ENCODE data around the gene GPR55.

Gene GPR55

DNA sequence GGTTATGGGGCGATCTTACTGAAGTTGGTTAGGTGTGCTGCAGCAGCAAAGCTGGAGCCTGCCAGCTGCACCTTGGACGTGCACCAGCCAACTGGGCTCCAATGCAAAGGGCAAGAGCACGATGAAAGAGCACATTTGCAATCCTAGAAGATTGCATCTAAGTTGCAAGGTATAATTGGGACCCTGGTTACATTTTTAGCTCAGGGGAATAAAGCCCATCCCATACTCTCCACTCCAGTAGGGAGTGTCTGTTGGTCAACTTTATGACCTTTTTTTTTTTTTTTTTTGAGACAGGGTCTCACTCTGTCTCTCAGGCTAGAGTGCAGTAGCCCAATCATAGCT lies 22.2 kb upstream of the GPR55 start:
- no peaks in the 10 kb centered on the region for H3K9me3 ChIP-seq (ENCODE audit: control insufficient read depth, insufficient read depth, low read depth, low read length)
- CTCF ChIA-PET, result interaction anchor here (1.1 kb wide), 1 partner anchor 65 kb away, joined by 6 read pairs; no protein-coding TSS in a partner anchor
- H3K36me3 ChIP-seq (ENCODE audit: control insufficient read depth in 2 of 2, insufficient read depth in 1 of 2, low read length in 2 of 2), result no peaks in the 10 kb centered on the region
- TF ChIP-seq ZNF548 (tag by site-specific recombination; IDR thresholded peaks at IDR 0.05) (no peak), ZNF133 (tag by site-specific recombination; IDR thresholded peaks at IDR 0.05) (0 out of 2 replicates have a peak, but pooled peaks have one; percentile 36)
- H3K4me1 ChIP-seq (ENCODE audit: control insufficient read depth, insufficient read depth, low read length), result no peaks in the 10 kb centered on the region
- POLR2A ChIA-PET, result no interaction called here
- no peak overlapping the region for H3K4me3 ChIP-seq (ENCODE audit: low read depth, low read length)
- no peak overlapping the region for H3K27ac ChIP-seq (ENCODE audit: extremely low read depth, low read depth, low read length)

DNA sequence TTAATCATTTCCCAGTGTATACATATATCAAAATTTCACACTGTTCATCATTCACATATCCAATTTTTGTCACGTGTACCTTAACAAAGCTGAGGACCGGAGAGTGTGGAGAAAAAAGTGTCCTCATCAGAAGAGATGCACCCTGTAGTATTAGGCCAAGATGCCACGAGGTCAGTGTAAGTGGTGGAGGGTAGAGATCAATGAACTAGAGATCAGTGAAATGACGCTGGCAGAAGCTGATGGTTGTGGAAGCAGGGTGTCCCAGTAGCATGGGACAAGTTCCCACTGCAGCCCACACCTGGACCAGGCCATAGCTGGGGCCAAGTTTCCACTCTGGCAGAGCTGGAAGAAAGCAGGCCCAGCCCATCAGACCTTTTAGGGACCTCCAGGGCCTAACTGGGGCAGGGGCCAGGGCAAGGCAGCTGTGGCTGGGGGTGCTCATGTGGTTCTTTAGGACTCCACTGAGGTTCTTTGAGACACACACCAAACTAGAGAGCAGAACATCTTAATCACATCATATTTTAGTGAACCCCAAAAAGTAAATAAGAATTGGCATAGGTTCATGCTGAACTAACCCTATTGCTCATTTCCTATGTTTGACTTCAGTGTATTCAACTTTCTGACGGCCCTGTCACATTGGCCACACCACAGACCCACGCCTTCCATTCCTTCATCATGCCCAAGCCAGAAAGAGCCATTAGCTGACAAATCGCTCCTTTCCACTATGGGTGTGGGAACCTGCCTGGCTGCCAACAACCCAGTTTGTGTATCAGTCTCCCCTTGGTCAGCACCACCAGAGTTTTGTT lies 21.6 kb upstream of the GPR55 start:
- Histone ChIP-seq H3K36me3 (ENCODE audit: control insufficient read depth in 2 of 2, insufficient read depth in 1 of 2, low read length in 2 of 2) (no peaks in the 10 kb centered on the region), H3K4me1 (ENCODE audit: control insufficient read depth, insufficient read depth, low read length) (no peaks in the 10 kb centered on the region), H3K9me3 (ENCODE audit: control insufficient read depth, insufficient read depth, low read depth, low read length) (no peaks in the 10 kb centered on the region), H3K27ac (ENCODE audit: extremely low read depth, low read depth, low read length) (no peak overlapping the region), H3K4me3 (ENCODE audit: low read depth, low read length) (no peak overlapping the region)
- POLR2A ChIA-PET, result no interaction called here
- TF ChIP-seq, protein P1, sequence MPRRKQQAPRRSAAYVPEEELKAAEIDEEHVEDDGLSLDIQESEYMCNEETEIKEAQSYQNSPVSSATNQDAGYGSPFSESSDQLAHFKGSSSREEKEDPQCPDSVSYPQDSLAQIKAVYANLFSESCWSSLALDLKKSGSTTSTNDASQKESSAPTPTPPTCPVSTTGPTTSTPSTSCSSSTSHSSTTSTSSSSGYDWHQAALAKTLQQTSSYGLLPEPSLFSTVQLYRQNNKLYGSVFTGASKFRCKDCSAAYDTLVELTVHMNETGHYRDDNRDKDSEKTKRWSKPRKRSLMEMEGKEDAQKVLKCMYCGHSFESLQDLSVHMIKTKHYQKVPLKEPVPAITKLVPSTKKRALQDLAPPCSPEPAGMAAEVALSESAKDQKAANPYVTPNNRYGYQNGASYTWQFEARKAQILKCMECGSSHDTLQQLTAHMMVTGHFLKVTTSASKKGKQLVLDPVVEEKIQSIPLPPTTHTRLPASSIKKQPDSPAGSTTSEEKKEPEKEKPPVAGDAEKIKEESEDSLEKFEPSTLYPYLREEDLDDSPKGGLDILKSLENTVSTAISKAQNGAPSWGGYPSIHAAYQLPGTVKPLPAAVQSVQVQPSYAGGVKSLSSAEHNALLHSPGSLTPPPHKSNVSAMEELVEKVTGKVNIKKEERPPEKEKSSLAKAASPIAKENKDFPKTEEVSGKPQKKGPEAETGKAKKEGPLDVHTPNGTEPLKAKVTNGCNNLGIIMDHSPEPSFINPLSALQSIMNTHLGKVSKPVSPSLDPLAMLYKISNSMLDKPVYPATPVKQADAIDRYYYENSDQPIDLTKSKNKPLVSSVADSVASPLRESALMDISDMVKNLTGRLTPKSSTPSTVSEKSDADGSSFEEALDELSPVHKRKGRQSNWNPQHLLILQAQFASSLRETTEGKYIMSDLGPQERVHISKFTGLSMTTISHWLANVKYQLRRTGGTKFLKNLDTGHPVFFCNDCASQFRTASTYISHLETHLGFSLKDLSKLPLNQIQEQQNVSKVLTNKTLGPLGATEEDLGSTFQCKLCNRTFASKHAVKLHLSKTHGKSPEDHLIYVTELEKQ (tag by site-specific recombination; IDR thresholded peaks at IDR 0.05; ENCODE audit: borderline replicate concordance), result no peak
- TF ChIP-seq SCRT1 (tag by site-specific recombination; IDR thresholded peaks at IDR 0.05; ENCODE audit: borderline replicate concordance) (no peak), ZNF221 (tag by site-specific recombination; IDR thresholded peaks at IDR 0.05; ENCODE audit: borderline replicate concordance) (no peak), ZNF335 (tag by site-specific recombination; conservative IDR thresholded peaks at IDR 0.05) (no peak), ZSCAN23 (tag by site-specific recombination; IDR thresholded peaks at IDR 0.05) (no peak), ZSCAN16 (tag by site-specific recombination; IDR thresholded peaks at IDR 0.05) (no peak), TCF7L2 (IDR thresholded peaks at IDR 0.05; ENCODE audit: borderline replicate concordance, low read depth, low read length) (no peak), ZNF623 (tag by site-specific recombination; IDR thresholded peaks at IDR 0.05) (no peak)
- TF ChIP-seq, protein P2, sequence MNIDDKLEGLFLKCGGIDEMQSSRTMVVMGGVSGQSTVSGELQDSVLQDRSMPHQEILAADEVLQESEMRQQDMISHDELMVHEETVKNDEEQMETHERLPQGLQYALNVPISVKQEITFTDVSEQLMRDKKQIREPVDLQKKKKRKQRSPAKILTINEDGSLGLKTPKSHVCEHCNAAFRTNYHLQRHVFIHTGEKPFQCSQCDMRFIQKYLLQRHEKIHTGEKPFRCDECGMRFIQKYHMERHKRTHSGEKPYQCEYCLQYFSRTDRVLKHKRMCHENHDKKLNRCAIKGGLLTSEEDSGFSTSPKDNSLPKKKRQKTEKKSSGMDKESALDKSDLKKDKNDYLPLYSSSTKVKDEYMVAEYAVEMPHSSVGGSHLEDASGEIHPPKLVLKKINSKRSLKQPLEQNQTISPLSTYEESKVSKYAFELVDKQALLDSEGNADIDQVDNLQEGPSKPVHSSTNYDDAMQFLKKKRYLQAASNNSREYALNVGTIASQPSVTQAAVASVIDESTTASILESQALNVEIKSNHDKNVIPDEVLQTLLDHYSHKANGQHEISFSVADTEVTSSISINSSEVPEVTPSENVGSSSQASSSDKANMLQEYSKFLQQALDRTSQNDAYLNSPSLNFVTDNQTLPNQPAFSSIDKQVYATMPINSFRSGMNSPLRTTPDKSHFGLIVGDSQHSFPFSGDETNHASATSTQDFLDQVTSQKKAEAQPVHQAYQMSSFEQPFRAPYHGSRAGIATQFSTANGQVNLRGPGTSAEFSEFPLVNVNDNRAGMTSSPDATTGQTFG (tag by site-specific recombination; IDR thresholded peaks at IDR 0.05; ENCODE audit: borderline replicate concordance), result no peak
- TF ChIP-seq, protein P3, sequence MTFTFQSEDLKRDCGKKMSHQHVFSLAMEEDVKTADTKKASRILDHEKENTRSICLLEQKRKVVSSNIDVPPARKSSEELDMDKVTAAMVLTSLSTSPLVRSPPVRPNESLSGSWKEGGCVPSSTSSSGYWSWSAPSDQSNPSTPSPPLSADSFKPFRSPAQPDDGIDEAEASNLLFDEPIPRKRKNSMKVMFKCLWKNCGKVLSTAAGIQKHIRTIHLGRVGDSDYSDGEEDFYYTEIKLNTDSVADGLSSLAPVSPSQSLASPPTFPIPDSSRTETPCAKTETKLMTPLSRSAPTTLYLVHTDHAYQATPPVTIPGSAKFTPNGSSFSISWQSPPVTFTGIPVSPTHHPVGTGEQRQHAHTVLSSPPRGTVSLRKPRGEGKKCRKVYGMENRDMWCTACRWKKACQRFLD (tag by site-specific recombination; IDR thresholded peaks at IDR 0.05), result no peak
- TF ChIP-seq, protein P4, sequence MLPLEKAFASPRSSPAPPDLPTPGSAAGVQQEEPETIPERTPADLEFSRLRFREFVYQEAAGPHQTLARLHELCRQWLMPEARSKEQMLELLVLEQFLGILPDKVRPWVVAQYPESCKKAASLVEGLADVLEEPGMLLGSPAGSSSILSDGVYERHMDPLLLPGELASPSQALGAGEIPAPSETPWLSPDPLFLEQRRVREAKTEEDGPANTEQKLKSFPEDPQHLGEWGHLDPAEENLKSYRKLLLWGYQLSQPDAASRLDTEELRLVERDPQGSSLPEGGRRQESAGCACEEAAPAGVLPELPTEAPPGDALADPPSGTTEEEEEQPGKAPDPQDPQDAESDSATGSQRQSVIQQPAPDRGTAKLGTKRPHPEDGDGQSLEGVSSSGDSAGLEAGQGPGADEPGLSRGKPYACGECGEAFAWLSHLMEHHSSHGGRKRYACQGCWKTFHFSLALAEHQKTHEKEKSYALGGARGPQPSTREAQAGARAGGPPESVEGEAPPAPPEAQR (tag by site-specific recombination; IDR thresholded peaks at IDR 0.05), result no peak
- CTCF ChIA-PET, result interaction anchor here (1.1 kb wide), 1 partner anchor 64 kb away, joined by 6 read pairs; no protein-coding TSS in a partner anchor
